HG03066 (cell line): ENCODE measurements around the gene IGFBP4.

Source experiments
- ATAC-seq: cut with Tn5 transposase; IDR thresholded peaks from one replicate; pipeline ENCODE4 v1.9.1; 2021; ENCODE audit warnings: low read depth; ENCODE audit not compliant: unreplicated experiment

IGFBP4 gene

DNA sequence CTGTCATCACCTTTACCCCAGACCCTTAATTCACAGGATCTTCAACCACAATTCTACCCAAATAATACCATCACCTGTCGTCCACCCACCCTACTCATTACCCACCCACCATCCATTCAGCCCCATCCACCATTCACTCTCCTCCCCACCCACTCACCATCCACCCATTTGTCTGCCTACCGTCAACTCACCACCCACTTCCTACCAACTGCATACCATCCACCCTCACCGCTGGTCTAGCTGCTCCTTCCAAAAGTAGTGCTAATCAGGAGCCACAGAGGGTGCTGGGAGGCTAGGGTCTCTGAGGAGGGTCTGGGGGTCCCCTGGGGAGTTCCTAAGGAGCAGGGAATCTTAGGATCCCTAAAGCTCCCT is 12.0 kb upstream of the IGFBP4 start:
- ATAC-seq: no peak

- ATAC-seq: no peak
These were observed 10.3 kb upstream of the IGFBP4 start for GRCh38 chr17:40432864-40433528.

GRCh38 chr17:40433551-40434415 is 9.5 kb upstream of the IGFBP4 start:
- no peak for ATAC-seq

- no peak for ATAC-seq
These were observed 6.6 kb upstream of the IGFBP4 start for GRCh38 chr17:40436636-40437035.

- ATAC-seq: no peak
These were observed 6.0 kb upstream of the IGFBP4 start for GRCh38 chr17:40437095-40437732.

DNA sequence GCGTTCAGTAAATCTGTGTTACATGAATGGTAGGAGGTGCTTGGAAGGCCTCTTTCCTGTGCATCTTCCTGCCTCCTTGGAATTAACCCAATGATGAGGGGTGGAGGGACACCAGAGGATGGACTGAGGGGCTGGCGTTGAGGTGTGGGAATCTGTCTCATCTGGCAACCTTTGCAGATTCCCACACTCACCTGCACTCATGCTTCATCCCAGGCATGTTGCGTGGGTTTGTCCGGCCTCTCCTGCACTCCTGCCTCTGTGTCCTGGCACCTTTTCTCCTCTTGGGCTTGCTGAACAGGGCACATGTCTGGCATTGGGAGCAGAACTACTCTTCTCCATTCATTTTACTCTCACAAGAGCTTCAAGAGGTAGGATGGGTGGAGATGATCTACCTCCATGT is 3.1 kb upstream of the IGFBP4 start:
- ATAC-seq: no peak

- no peak for ATAC-seq
These were observed 656 bp upstream of the IGFBP4 start for GRCh38 chr17:40442392-40443195.

DNA sequence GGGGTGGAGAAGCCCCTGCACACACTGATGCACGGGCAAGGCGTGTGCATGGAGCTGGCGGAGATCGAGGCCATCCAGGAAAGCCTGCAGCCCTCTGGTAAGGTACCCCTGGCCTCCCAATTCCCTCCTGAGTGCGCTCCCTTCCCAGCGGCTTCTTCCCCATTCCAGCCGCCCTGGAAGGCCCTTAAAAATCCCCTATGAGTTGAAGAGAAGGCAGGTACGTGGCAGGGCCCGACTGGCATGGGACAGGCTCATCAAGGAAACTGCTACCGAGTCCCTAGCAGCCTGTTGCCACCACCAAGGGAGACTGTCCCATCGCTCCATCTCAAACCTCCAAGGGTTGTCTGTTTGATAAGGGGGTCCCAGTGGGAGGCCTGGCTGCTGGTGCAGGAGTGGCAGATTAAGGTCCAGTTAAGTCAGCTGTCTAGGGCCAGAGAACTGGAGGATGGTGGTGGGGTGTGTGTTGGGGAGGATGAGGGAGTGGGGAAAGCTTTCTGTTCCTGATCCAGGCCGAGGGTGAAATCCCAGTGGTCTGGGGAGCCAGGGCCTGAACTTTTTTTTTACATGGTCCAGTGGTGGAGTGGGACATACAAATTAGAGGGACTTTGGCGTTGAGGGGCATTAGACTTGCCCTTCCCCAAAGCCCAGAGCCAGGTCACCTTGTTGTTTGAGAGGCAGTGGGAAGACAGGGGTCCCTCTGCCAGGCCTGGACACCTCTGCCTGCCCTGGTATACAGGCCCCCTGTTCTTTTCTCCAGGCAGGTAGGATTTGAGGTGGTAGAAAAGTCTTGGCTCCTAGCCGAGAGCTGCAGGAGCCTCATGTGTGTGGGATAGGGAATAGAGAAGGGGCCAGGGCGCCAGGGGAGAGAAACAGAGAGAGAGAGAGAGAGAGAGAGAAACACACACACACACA is 994 bp downstream of the IGFBP4 start:
- ATAC-seq: no peak

- ATAC-seq: no peak
These were observed 2.7 kb downstream of the IGFBP4 start for GRCh38 chr17:40445751-40446468.

DNA sequence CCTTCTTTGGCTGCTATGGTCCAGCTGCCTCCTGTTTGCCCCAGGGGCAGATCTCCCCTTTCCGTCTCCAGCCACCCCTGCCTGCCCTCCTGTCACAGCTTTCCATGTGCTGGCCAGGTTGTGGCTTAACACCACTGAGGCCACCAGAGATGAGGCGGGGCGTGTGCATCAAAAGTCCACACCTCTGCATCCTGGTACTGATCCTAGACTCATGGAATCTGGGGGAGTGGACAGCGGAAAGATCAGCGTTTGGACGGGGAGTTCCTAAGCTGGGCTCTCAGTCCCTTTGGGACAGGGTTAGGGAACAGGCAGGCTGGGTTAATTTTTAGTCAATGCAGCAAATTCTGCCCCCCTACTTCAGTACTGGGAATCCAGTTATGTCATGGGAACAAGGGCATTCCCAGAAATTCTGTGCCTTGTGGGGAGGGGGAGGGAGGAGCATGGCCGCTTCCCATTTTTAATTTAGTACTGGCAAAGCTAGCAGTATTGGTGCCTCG is 3.9 kb downstream of the IGFBP4 start:
- ATAC-seq: no peak

- no peak for ATAC-seq
These were observed 4.6 kb downstream of the IGFBP4 start for GRCh38 chr17:40447806-40448205.

DNA sequence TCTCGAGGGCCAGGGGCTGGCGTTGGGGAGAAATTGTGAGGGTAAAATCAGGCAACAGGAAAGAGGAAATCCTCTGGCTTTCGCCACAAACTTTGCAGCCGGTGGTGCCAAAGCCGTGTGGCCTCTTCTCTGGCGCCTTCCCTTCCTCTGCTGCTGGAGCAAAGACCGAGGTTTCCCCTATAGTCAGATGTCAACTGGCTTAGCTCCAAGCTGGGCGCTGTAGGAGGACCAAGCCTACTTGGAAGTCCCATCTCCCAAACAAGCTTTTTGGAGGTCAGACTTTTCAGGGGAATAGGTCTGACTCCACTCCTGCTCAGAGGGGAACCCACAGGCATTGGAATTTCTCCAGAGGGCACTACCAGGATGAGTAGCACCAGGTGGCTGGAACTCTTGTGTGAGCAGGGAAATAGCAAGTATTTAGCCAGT is 5.0 kb downstream of the IGFBP4 start:
- ATAC-seq: no peak

DNA sequence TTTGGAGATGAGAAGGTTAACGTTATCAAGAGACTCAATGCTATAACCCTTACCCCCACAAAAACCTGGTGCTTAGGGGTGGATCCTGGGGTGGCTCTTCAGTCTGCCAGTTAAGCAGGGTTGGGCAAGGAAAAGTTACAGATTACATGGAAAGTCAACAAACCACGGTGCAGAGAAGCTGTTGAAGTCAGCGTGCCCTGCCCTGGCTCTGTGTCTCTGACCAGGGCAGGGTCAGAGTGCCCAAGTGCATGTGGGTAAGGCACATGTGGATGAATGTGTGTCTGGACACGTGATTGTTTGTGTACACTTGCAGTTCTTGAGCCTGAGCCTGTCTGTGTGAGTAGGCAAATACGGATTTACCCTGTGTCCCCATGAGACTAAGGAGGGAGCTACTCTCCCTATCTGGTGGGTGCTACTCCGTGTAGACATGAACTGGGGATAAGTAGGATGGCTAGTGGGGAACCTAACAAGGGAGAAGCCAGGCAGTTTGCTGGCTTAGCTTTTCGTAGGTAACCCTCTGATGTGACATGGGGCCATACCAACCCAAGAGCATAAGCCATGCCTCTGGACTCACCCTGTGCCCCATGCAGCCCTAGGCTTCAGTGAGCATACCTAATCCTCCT is 5.5 kb downstream of the IGFBP4 start:
- no peak for ATAC-seq

GRCh38 chr17:40450175-40450574 is 6.9 kb downstream of the IGFBP4 start:
- no peak for ATAC-seq

DNA sequence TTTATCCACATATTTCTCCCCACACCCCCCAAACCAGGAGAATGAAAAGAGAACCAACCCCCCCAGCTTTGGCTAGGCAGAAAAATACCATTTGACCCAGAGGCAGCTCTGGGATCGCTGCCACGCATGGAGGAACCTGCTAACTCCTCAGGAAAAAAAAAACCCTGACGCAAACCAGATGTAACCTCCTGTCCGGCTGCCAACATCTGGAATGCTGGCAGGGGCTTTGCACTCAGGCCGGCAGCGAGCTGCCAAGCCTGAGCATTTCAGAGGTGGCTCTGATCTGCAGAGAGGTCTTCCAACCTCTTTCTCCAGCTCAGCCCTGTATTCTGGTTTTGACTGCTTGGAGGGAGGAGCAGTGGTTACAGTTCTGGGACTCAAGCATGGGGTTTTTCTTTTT is 8.2 kb downstream of the IGFBP4 start:
- no peak for ATAC-seq

DNA sequence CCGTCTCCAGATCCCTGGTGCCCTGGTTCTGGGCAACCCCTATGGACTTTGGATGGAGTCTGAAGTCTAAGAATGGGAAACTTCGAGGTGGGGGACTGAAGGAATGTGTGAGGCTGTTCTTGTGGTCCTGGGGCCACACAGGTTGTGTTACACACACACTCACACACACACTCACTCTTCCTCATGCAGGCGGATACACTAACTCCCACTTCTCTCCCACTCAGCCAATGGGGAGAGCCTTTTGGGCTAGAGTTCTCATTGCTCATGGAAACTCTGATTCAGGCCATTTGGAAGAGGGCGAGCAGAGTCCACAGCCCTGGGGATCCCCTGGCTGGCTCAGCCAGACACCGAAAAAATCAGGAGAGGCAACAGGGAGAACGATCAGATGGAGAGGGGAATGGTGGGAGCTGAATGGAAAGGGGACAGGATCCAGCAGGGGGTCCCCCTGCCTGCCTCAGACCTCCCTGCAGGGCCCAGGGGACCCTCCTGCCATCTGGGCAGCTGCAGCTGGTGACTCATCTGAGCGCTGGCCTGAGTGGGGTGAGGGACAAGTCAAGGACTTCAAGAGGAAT is 9.1 kb downstream of the IGFBP4 start:
- ATAC-seq: no peak

DNA sequence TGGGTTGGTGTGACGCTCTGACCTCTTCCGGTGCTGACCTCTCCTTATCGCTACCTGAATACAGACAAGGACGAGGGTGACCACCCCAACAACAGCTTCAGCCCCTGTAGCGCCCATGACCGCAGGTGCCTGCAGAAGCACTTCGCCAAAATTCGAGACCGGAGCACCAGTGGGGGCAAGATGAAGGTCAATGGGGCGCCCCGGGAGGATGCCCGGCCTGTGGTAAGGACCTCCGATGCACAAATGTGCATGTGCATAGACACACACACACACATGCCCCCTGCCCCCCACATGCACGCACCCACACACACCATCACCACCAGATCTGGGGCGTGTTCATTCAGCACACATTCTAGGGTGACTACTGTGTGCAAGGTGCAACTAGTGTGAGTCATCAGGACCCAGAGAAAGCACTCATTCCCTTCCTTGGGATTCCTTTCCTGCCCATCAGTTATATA is 9.7 kb downstream of the IGFBP4 start:
- ATAC-seq: no peak
